Tibial nerve (tissue), 4 donors: Measurements from ENCODE around the gene TLX1.

Experiments used
- CTCF ChIP-seq, 5 experiments: fragments of 200-600 bp in 3 of 5; fragments of 450-650 bp in 2 of 5; sonication (generic) in 3 of 5; IDR thresholded peaks; one replicate each; pipeline ENCODE4 v1.5.1; 2016 to 2019; ENCODE audit warnings: antibody characterized with exemption in 5 of 5, mild to moderate bottlenecking in 3 of 5, moderate library complexity in 2 of 5
- EP300 ChIP-seq, 2 donors: sonication (generic); formaldehyde crosslinking; IDR thresholded peaks; one replicate each; pipeline ENCODE4 v1.6.1; 2017; ENCODE audit warnings: antibody characterized with exemption in 2 of 2, mild to moderate bottlenecking in 1 of 2
- POLR2A ChIP-seq, 2 donors: fragments of 450-650 bp; IDR thresholded peaks; one replicate each; pipeline ENCODE4 v1.6.1; 2017; ENCODE audit warnings: antibody characterized with exemption in 2 of 2, mild to moderate bottlenecking in 2 of 2, moderate library complexity in 2 of 2

GRCh38 chr10:101130984-101131961, at the start of gene TLX1:
- TF ChIP-seq CTCF (IDR thresholded peaks at IDR 0.05) (no peak), EP300 (IDR thresholded peaks at IDR 0.05) (no peak), POLR2A (IDR thresholded peaks at IDR 0.05) (no peak)
